HepG2 (cell line): Measurements from ENCODE around the gene IBA57. TPM values are rescaled to one million over a fixed set of nuclear protein-coding genes. Genes with fewer than 3 reads are reported as not detected.

Experiments
- GLI4 ChIP-seq: sonication (generic); formaldehyde crosslinking; IDR thresholded peaks from 2 replicates; pipeline ENCODE4 v1.5.1; 2020; ENCODE audit warnings: missing genetic modification reagents, mild to moderate bottlenecking, moderate library complexity, borderline replicate concordance
- KLF16 ChIP-seq, 2 experiments: sonication (generic) in 1 of 2; formaldehyde crosslinking in 1 of 2; IDR thresholded peaks; 2 replicates each; pipeline versions ENCODE4 v1.6.1 to v1.8.0; 2016 to 2023; ENCODE audit warnings: missing genetic modification reagents in 2 of 2, missing compliant biosample characterization in 1 of 2
- MYC ChIP-seq: sonication (generic); formaldehyde crosslinking; IDR thresholded peaks from 2 replicates; pipeline ENCODE4 v1.9.0; 2021; ENCODE audit warnings: missing genetic modification reagents, borderline replicate concordance
- MZF1 ChIP-seq: sonication (generic); formaldehyde crosslinking; IDR thresholded peaks from 2 replicates; pipeline ENCODE4 v1.8.1; 2023; ENCODE audit warnings: mild to moderate bottlenecking, missing genetic modification reagents, borderline replicate concordance
- NFKBIZ ChIP-seq: IDR thresholded peaks from 2 replicates; pipeline ENCODE4 v1.6.1; 2018; ENCODE audit warnings: missing genetic modification reagents, missing compliant biosample characterization
- TFDP2 ChIP-seq: sonication (generic); formaldehyde crosslinking; IDR thresholded peaks from 2 replicates; pipeline ENCODE4 v1.4.0; 2020; ENCODE audit warnings: missing genetic modification reagents
- ZHX1 ChIP-seq: sonication (generic); formaldehyde crosslinking; IDR thresholded peaks from 2 replicates; pipeline ENCODE4 v1.8.1; 2022; ENCODE audit warnings: low read depth, mild to moderate bottlenecking, missing genetic modification reagents
- ZNF234 ChIP-seq: sonication (generic); formaldehyde crosslinking; conservative IDR thresholded peaks from 2 replicates; pipeline ENCODE4 v1.5.1; 2020; ENCODE audit warnings: mild to moderate bottlenecking, missing genetic modification reagents
- ZNF34 ChIP-seq: sonication (generic); formaldehyde crosslinking; IDR thresholded peaks from 2 replicates; pipeline ENCODE4 v1.4.0; 2020; ENCODE audit warnings: mild to moderate bottlenecking, missing genetic modification reagents, borderline replicate concordance
- ZNF407 ChIP-seq: sonication (generic); formaldehyde crosslinking; IDR thresholded peaks from one replicate; pipeline ENCODE4 v1.5.1; 2020; ENCODE audit warnings: mild to moderate bottlenecking, missing genetic modification reagents; ENCODE audit errors: not compliant biosample characterization
- ZNF431 ChIP-seq: sonication (generic); formaldehyde crosslinking; IDR thresholded peaks from 2 replicates; pipeline ENCODE4 v1.9.0; 2022; ENCODE audit warnings: missing genetic modification reagents, low read depth, mild to moderate bottlenecking, borderline replicate concordance
- ZNF614 ChIP-seq: IDR thresholded peaks from 2 replicates; pipeline ENCODE4 v1.6.1; 2018; ENCODE audit warnings: missing biosample characterization, missing genetic modification reagents, inconsistent platforms, borderline replicate concordance
- ZNF660 ChIP-seq: sonication (generic); formaldehyde crosslinking; IDR thresholded peaks from 2 replicates; pipeline ENCODE4 v1.5.1; 2020; ENCODE audit warnings: mild to moderate bottlenecking, low read depth, missing genetic modification reagents, borderline replicate concordance
- ZNF749 ChIP-seq: sonication (generic); formaldehyde crosslinking; IDR thresholded peaks from 2 replicates; pipeline ENCODE4 v1.8.0; 2022; ENCODE audit warnings: mild to moderate bottlenecking, missing genetic modification reagents, moderate library complexity, borderline replicate concordance
- ZNF772 ChIP-seq: sonication (generic); formaldehyde crosslinking; IDR thresholded peaks from 2 replicates; pipeline ENCODE4 v1.5.0; 2020; ENCODE audit warnings: mild to moderate bottlenecking, missing genetic modification reagents
- polyA plus RNA-seq, 8 experiments: library from polyadenylated mRNA; depleted of rRNA in 3 of 8; stranded (reverse) in 7 of 8; unstranded in 1 of 8; fragments of >200 nt; fragmentation: Illumina TruSeq in 4 of 8; extraction: Trizol in 4 of 8; gene quantifications; 2 replicates each; pipeline versions ENCODE4 v1.2.1 to v1.2.3, GENCODE V29; 2011 to 2016; ENCODE audit warnings: low read depth in 4 of 8, missing spikeins in 1 of 8, mixed read lengths in 1 of 8; ENCODE audit not compliant: insufficient read depth in 1 of 8
- total RNA-seq, 5 experiments: library from RNA; depleted of rRNA; stranded (reverse); fragments of >200 nt; fragmentation: Illumina TruSeq; extraction: Trizol; gene quantifications; 2 replicates each; pipeline ENCODE4 v1.2.3, GENCODE V29; 2016; ENCODE audit warnings: low read depth in 1 of 5

The IBA57 gene
- total and polyA plus RNA-seq, 2 of the 13 experiments (the other 11 are each of a cell fraction or from before 2014, with no cell fraction given): 2.3 to 10.2 TPM

GRCh38 chr1:228165372-228166169 lies at the start of gene IBA57 (continued):
- TF ChIP-seq ZNF407 (CRISPR knock-in tag) (no peak), ZNF431 (CRISPR knock-in tag) (peak; percentile 96), ZNF234 (CRISPR knock-in tag) (no peak), ZNF660 (CRISPR knock-in tag) (no peak), KLF16 (CRISPR knock-in tag; IDR thresholded peaks at IDR 0.05) (peak in 1 of 2 experiments; percentile 52; a peak in 1 of 4 replicates), ZNF749 (CRISPR knock-in tag) (peak; percentile 65; the same call in 1 of the 2 replicates), MYC (CRISPR knock-in tag) (peak; percentile 84), ZNF614 (CRISPR knock-in tag) (no peak; the same call in 1 of the 2 replicates), TFDP2 (CRISPR knock-in tag) (peak; percentile 85), NFKBIZ (CRISPR knock-in tag) (0 out of 2 replicates have a peak, but pooled peaks have one; percentile 40), ZNF34 (CRISPR knock-in tag) (peak; percentile 73; the same call in 1 of the 2 replicates), GLI4 (CRISPR knock-in tag) (0 out of 2 replicates have a peak, but pooled peaks have one; percentile 80), ZNF772 (CRISPR knock-in tag) (peak; percentile 61; the same call in 1 of the 2 replicates), ZHX1 (CRISPR knock-in tag) (peak; percentile 65; the same call in 1 of the 2 replicates), MZF1 (CRISPR knock-in tag) (no peak)
